K562 (cell line): Measurements from ENCODE around the gene DUS1L. TPM values are rescaled to one million over a fixed set of nuclear protein-coding genes. Genes with fewer than 3 reads are reported as not detected.

Experiments used
- ARID4B ChIP-seq: sonication (generic); formaldehyde crosslinking; IDR thresholded peaks from 2 replicates; pipeline ENCODE4 v1.8.0; 2022; ENCODE audit warnings: mild to moderate bottlenecking, missing genetic modification reagents
- CEBPB ChIP-seq: fragments of 450-650 bp; IDR thresholded peaks from 2 replicates; pipeline ENCODE4 v1.6.1; 2016; ENCODE audit warnings: missing genetic modification characterization, missing compliant biosample characterization
- CHD1 ChIP-seq: fragments of 200-600 bp; sonication (generic); IDR thresholded peaks from one replicate; pipeline ENCODE4 v1.6.1; 2012; ENCODE audit warnings: mild to moderate bottlenecking, moderate library complexity, low read length, inconsistent platforms
- FOXA1 ChIP-seq: fragments of 450-650 bp; IDR thresholded peaks from 2 replicates; pipeline ENCODE4 v1.6.1; 2016; ENCODE audit warnings: mild to moderate bottlenecking, borderline replicate concordance
- HBP1 ChIP-seq: fragments of 450-650 bp; formaldehyde crosslinking; IDR thresholded peaks from 2 replicates; pipeline ENCODE4 v1.4.0; 2022; ENCODE audit warnings: missing genetic modification characterization
- KHSRP ChIP-seq: fragments of 450-650 bp; IDR thresholded peaks from 2 replicates; pipeline ENCODE4 v1.6.1; 2017
- MBD2 ChIP-seq: sonication (generic); IDR thresholded peaks from 2 replicates; pipeline ENCODE4 v1.6.1; 2016; ENCODE audit warnings: low read depth, borderline replicate concordance
- NELFE ChIP-seq: IDR thresholded peaks from 2 replicates; pipeline ENCODE4 v1.6.1; 2011; ENCODE audit warnings: mild to moderate bottlenecking; ENCODE audit not compliant: insufficient read depth, insufficient read length
- NR2C2 ChIP-seq, 2 experiments: fragments of 200-800 bp in 1 of 2; sonication (Bioruptor generic) in 1 of 2; sonication (generic) in 1 of 2; formaldehyde crosslinking in 1 of 2; IDR thresholded peaks; 2 replicates each; pipeline versions ENCODE4 v1.6.1 to v1.8.0; 2016 to 2022; ENCODE audit warnings: mild to moderate bottlenecking in 1 of 2, missing compliant biosample characterization in 1 of 2, missing genetic modification characterization in 1 of 2, missing genetic modification reagents in 1 of 2
- PHF20 ChIP-seq: fragments of 450-650 bp; IDR thresholded peaks from 2 replicates; pipeline ENCODE4 v1.6.1; 2018; ENCODE audit not compliant: partially characterized antibody
- PHF8 ChIP-seq: fragments of 200-600 bp; sonication (generic); IDR thresholded peaks from 2 replicates; pipeline ENCODE4 v1.6.1; 2012; ENCODE audit warnings: mixed run types, mild to moderate bottlenecking, inconsistent platforms, low read length, moderate library complexity, borderline replicate concordance
- PTBP1 ChIP-seq: fragments of 200-400 bp; formaldehyde crosslinking; IDR thresholded peaks from 2 replicates; pipeline ENCODE4 v1.6.1; 2017; ENCODE audit warnings: low read depth, low read length
- TFAP4 ChIP-seq: sonication (generic); formaldehyde crosslinking; IDR thresholded peaks from 2 replicates; pipeline ENCODE4 v1.8.0; 2022; ENCODE audit warnings: missing genetic modification reagents, mild to moderate bottlenecking, moderate library complexity, borderline replicate concordance
- ZNF76 ChIP-seq: fragments of 250-450 bp; sonication (Bioruptor Pico); IDR thresholded peaks from 2 replicates; pipeline ENCODE4 v1.4.0; 2020; ENCODE audit warnings: mild to moderate bottlenecking, moderate library complexity, borderline replicate concordance
- polyA plus RNA-seq, 8 experiments: library from polyadenylated mRNA; depleted of rRNA in 4 of 8; stranded (reverse) in 5 of 8; unstranded in 3 of 8; fragments of >200 nt; fragmentation: Nextera tagmentation in 2 of 8; fragmentation: Illumina TruSeq in 1 of 8; extraction: Ambion mirVana in 2 of 8; extraction: Trizol in 1 of 8; gene quantifications; 2 replicates each; pipeline versions ENCODE4 v1.2.1 to v1.2.3, GENCODE V29; 2011 to 2014; ENCODE audit warnings: inconsistent platforms in 1 of 8, missing spikeins in 1 of 8
- total RNA-seq, 7 experiments: library from RNA; depleted of rRNA in 6 of 7; stranded (reverse); fragments of >200 nt in 6 of 7; fragmentation: Illumina TruSeq in 2 of 7; extraction: Trizol in 2 of 7; gene quantifications; 2 replicates each; pipeline versions ENCODE4 v1.2.1 to v1.2.3, GENCODE V29; 2011 to 2021; ENCODE audit warnings: low replicate concordance in 1 of 7
- TF ChIP-seq, protein P1 (sequence below): fragments of 450-650 bp; IDR thresholded peaks from 2 replicates; pipeline ENCODE4 v1.6.1; 2016; ENCODE audit warnings: borderline replicate concordance
- TF ChIP-seq, protein P2 (sequence below): fragments of 250-450 bp; sonication (Bioruptor Pico); IDR thresholded peaks from 2 replicates; pipeline ENCODE4 v1.8.0; 2021; ENCODE audit warnings: mild to moderate bottlenecking, moderate library complexity

The DUS1L gene
- total and polyA plus RNA-seq, 9 of the 15 experiments (the other 6 are each of a cell fraction or from before 2014, with no cell fraction given): 7.8 to 210 (median 83.9) TPM

- TF ChIP-seq NELFE (no peak), PHF8 (peak; percentile 36; the same call in 1 of the 2 replicates), MBD2 (0 out of 2 replicates have a peak, but pooled peaks have one; percentile 10), NR2C2 (CRISPR knock-in tag; IDR thresholded peaks at IDR 0.05) (no peak), NR2C2 (tag; IDR thresholded peaks at IDR 0.05) (peak; percentile 54; the same call in 1 of the 2 replicates), CEBPB (tag) (no peak), ARID4B (peak; percentile 73; the same call in 1 of the 2 replicates), CHD1 (peak; percentile 63), KHSRP (no peak), PTBP1 (no peak), HBP1 (CRISPR knock-in tag) (no peak), FOXA1 (no peak), ZNF76 (CRISPR knock-in tag) (no peak), TFAP4 (CRISPR knock-in tag) (peak; percentile 28; the same call in 1 of the 2 replicates), PHF20 (peak; percentile 56)
- TF ChIP-seq, protein P1, sequence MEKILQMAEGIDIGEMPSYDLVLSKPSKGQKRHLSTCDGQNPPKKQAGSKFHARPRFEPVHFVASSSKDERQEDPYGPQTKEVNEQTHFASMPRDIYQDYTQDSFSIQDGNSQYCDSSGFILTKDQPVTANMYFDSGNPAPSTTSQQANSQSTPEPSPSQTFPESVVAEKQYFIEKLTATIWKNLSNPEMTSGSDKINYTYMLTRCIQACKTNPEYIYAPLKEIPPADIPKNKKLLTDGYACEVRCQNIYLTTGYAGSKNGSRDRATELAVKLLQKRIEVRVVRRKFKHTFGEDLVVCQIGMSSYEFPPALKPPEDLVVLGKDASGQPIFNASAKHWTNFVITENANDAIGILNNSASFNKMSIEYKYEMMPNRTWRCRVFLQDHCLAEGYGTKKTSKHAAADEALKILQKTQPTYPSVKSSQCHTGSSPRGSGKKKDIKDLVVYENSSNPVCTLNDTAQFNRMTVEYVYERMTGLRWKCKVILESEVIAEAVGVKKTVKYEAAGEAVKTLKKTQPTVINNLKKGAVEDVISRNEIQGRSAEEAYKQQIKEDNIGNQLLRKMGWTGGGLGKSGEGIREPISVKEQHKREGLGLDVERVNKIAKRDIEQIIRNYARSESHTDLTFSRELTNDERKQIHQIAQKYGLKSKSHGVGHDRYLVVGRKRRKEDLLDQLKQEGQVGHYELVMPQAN: peak; percentile 47; the same call in 1 of the 2 replicates
- TF ChIP-seq, protein P2, sequence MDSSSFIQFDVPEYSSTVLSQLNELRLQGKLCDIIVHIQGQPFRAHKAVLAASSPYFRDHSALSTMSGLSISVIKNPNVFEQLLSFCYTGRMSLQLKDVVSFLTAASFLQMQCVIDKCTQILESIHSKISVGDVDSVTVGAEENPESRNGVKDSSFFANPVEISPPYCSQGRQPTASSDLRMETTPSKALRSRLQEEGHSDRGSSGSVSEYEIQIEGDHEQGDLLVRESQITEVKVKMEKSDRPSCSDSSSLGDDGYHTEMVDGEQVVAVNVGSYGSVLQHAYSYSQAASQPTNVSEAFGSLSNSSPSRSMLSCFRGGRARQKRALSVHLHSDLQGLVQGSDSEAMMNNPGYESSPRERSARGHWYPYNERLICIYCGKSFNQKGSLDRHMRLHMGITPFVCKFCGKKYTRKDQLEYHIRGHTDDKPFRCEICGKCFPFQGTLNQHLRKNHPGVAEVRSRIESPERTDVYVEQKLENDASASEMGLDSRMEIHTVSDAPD (CRISPR knock-in tag): no peak
These were observed 42.0 kb downstream of the DUS1L start (continued) for GRCh38 chr17:82023447-82024241.
